Measurements from ENCODE around the gene MTRF1L.
"Not testable (repeated sequence)": the region's sequence is repeated elsewhere in the genome, so short reads cannot be mapped to it uniquely, and the experiment has no call there.

The MTRF1L gene

GRCh38 chr6:152975204-152975915 lies 27.1 kb downstream of the MTRF1L start:
- peaks cover 46% of the 10 kb centered on the region for H4K20me1 ChIP-seq (ENCODE audit: control insufficient read depth, insufficient read depth, low read depth, low read length)
- H3K36me3 ChIP-seq (ENCODE audit: control insufficient read depth, low read length), result peaks cover 99% of the 10 kb centered on the region
- no peaks in the 10 kb centered on the region for H3K9me2 ChIP-seq (replicated peaks; ENCODE audit: control insufficient read depth, low read length)
- peaks cover 54% of the 10 kb centered on the region for H3F3A ChIP-seq (ENCODE audit: control insufficient read depth, insufficient read depth)
- no peaks in the 10 kb centered on the region for H3K9me3 ChIP-seq (ENCODE audit: control insufficient read depth, insufficient read depth, low read length)
- H3K27me3 ChIP-seq (ENCODE audit: control insufficient read depth, low read length), result no peaks in the 10 kb centered on the region
- H3K27ac ChIP-seq (ENCODE audit: low read depth, low read length), result no peak overlapping the region
- TF ChIP-seq CTCF (IDR thresholded peaks at IDR 0.05; ENCODE audit: low read depth, low read length, poor library complexity, severe bottlenecking) (no peak), EZH2phosphoT487 (IDR thresholded peaks at IDR 0.05; ENCODE audit: borderline replicate concordance, low read length) (no peak)
- 0 out of 2 replicates have a peak overlapping the region, but pooled peaks have one; percentile 6 for H3K4me2 ChIP-seq (ENCODE audit: low read length)
- peaks cover 80% of the 10 kb centered on the region for H3K79me2 ChIP-seq (ENCODE audit: control insufficient read depth, low read length)
- no peak overlapping the region for H3K4me3 ChIP-seq (ENCODE audit: low read length)
- peaks cover 39% of the 10 kb centered on the region for H3K4me1 ChIP-seq (ENCODE audit: control insufficient read depth, low read length)

GRCh38 chr6:152973916-152974315 lies 28.6 kb downstream of the MTRF1L start:
- peaks cover 96% of the 10 kb centered on the region for H3K36me3 ChIP-seq (ENCODE audit: control insufficient read depth, low read length)
- 0 out of 2 replicates have a peak overlapping the region, but pooled peaks have one; percentile 7 for H3K4me2 ChIP-seq (ENCODE audit: low read length)
- H3K4me3 ChIP-seq (ENCODE audit: low read length), result no peak overlapping the region

GRCh38 chr6:152969688-152970418 lies 32.7 kb downstream of the MTRF1L start:
- TF ChIP-seq CTCF (IDR thresholded peaks at IDR 0.05; ENCODE audit: low read depth, low read length, poor library complexity, severe bottlenecking), result no peak
- no peak for TF ChIP-seq EZH2phosphoT487 (IDR thresholded peaks at IDR 0.05; ENCODE audit: borderline replicate concordance, low read length)
- no peaks in the 10 kb centered on the region for H3K27me3 ChIP-seq (ENCODE audit: control insufficient read depth, low read length)
- H4K20me1 ChIP-seq (ENCODE audit: control insufficient read depth, insufficient read depth, low read depth, low read length), result peaks cover 7% of the 10 kb centered on the region
- H3K79me2 ChIP-seq (ENCODE audit: control insufficient read depth, low read length), result peaks cover 25% of the 10 kb centered on the region
- no peak overlapping the region for H3K4me2 ChIP-seq (ENCODE audit: low read length)
- peaks cover 56% of the 10 kb centered on the region for H3K36me3 ChIP-seq (ENCODE audit: control insufficient read depth, low read length)
- no peak overlapping the region for H3K27ac ChIP-seq (ENCODE audit: low read depth, low read length)
- H3K9me3 ChIP-seq (ENCODE audit: control insufficient read depth, insufficient read depth, low read length), result no peaks in the 10 kb centered on the region
- peaks cover 54% of the 10 kb centered on the region for H3F3A ChIP-seq (ENCODE audit: control insufficient read depth, insufficient read depth)
- peaks cover 3% of the 10 kb centered on the region; the same call in 1 of the 2 replicates for H3K4me1 ChIP-seq (ENCODE audit: control insufficient read depth, low read length)
- no peak overlapping the region for H3K4me3 ChIP-seq (ENCODE audit: low read length)
- H3K9me2 ChIP-seq (replicated peaks; ENCODE audit: control insufficient read depth, low read length), result no peaks in the 10 kb centered on the region

More at GRCh38 chr6:152973916-152974315, 28.6 kb downstream of the MTRF1L start:
- Histone ChIP-seq H3K27ac (ENCODE audit: low read depth, low read length) (no peak overlapping the region), H3K4me1 (ENCODE audit: control insufficient read depth, low read length) (peaks cover 24% of the 10 kb centered on the region), H3K79me2 (ENCODE audit: control insufficient read depth, low read length) (peaks cover 66% of the 10 kb centered on the region), H4K20me1 (ENCODE audit: control insufficient read depth, insufficient read depth, low read depth, low read length) (peaks cover 33% of the 10 kb centered on the region), H3K9me3 (ENCODE audit: control insufficient read depth, insufficient read depth, low read length) (no peaks in the 10 kb centered on the region), H3K9me2 (replicated peaks; ENCODE audit: control insufficient read depth, low read length) (no peaks in the 10 kb centered on the region), H3F3A (ENCODE audit: control insufficient read depth, insufficient read depth) (peaks cover 67% of the 10 kb centered on the region), H3K27me3 (ENCODE audit: control insufficient read depth, low read length) (no peaks in the 10 kb centered on the region)
- TF ChIP-seq CTCF (IDR thresholded peaks at IDR 0.05; ENCODE audit: low read depth, low read length, poor library complexity, severe bottlenecking), result no peak
- no peak for TF ChIP-seq EZH2phosphoT487 (IDR thresholded peaks at IDR 0.05; ENCODE audit: borderline replicate concordance, low read length)

- not testable (repeated sequence) for H3K27ac ChIP-seq (ENCODE audit: low read depth, low read length); H3K4me2 ChIP-seq (ENCODE audit: low read length); H3K4me1 ChIP-seq (ENCODE audit: control insufficient read depth, low read length); H3K9me2 ChIP-seq (replicated peaks; ENCODE audit: control insufficient read depth, low read length); H3K9me3 ChIP-seq (ENCODE audit: control insufficient read depth, insufficient read depth, low read length); H3K4me3 ChIP-seq (ENCODE audit: low read length); H4K20me1 ChIP-seq (ENCODE audit: control insufficient read depth, insufficient read depth, low read depth, low read length); H3K79me2 ChIP-seq (ENCODE audit: control insufficient read depth, low read length)
- H3K27me3 ChIP-seq (ENCODE audit: control insufficient read depth, low read length), result peaks cover 13% of the 10 kb centered on the region
- H3K36me3 ChIP-seq (ENCODE audit: control insufficient read depth, low read length), result peaks cover 21% of the 10 kb centered on the region
- peaks cover 23% of the 10 kb centered on the region for H3F3A ChIP-seq (ENCODE audit: control insufficient read depth, insufficient read depth)
These were observed 36.2 kb downstream of the MTRF1L start for GRCh38 chr6:152966168-152966894.

Data from DOHH2 (cell line).